GM18517 (cell line): ENCODE results near the gene PPIL6.
A peak's percentile ranks its signal among the peaks of the same experiment; 100 is the strongest.

Experiments
- ATAC-seq: cut with Tn5 transposase; IDR thresholded peaks from one replicate; pipeline ENCODE4 v1.9.1; 2021; ENCODE audit warnings: mild to moderate bottlenecking, moderate library complexity; ENCODE audit not compliant: unreplicated experiment

The PPIL6 gene

DNA sequence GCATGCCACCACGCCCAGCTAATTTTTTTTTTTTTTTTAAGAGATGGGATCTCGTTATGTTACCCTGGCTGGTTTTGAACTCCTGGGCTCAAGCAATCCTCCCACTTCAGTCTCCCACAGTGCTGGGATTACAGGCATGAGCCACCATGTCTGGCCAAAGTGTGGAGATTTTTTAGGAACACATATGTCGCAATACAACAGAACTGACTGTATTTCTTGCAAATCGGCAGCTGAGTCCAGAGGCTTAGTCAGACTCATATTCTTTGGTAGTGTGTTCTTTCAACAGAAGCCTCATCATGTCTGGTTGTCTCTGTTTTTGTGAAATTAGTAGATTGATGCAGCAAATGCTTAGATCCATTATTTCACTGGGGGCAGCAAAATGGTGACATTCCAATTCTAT lies 34.2 kb downstream of the PPIL6 start:
- no peak for ATAC-seq

DNA sequence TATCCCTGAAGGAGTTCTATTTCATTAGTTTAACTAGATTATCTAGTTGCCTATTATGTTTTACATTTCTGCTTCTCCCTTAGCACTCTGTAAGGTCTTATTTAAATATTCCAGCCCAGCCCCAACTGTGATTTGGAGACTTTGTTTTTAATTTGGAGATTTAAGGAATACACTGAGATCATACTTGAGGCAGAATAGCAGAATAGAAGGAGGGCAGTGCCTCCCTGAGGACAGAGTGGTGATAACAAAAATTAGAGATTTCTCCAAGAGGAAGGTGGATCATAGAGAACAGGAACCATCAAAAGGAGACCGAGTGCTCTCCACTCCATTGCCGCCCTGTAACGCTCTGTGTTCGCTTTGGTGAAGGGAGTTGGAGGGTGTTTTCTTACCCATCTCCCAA lies 43.4 kb downstream of the PPIL6 start:
- no peak for ATAC-seq

DNA sequence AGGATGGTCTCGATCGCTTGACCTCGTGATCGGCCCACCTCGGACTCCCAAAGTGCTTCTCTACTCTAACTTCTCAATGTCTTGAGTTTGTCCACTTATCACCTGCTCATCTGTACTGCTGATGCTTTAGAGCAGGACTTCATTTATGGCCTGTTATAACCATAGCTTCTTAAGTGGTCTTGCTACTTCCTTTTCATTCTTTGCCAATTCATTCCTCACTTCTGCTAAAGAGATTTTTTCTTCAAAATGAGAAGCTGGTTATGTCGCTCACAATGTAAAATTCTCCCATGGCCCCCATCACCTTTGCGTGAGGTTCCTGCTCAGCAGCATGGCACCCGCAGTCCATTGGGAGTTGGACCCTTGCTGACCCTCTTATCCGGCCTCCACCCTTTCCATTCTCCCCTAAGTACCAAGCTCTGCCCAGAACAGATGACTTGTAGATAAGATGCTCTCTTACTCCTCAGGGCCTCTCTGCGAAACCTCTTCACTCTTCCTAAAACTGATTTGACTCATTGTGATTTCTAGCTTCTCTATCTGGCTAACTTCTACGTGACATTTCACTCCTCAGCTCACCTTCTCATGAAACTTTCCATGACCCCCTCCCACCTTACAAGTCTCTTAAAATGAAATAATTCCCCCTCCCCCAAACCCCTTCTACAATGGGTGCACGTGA lies 44.2 kb downstream of the PPIL6 start:
- ATAC-seq: no peak

DNA sequence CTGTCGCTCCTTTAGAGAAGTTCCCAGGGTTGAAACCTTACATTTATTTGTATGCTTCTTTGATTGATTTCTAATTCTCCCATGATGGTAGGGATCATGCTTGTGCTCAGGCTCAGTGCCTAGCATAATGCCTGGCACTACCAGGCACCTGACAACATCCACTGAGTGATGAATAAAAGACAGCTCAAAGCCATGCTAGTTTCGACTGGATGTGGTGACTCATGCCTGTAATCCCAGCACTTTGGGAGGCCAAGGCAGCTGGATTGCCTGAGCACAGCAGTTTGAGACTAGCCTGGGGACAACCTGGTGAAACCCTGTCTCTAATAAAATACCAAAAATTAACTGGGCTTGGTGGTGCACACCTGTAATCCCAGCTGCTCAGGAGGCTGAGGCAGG lies 46.5 kb downstream of the PPIL6 start:
- ATAC-seq: no peak

DNA sequence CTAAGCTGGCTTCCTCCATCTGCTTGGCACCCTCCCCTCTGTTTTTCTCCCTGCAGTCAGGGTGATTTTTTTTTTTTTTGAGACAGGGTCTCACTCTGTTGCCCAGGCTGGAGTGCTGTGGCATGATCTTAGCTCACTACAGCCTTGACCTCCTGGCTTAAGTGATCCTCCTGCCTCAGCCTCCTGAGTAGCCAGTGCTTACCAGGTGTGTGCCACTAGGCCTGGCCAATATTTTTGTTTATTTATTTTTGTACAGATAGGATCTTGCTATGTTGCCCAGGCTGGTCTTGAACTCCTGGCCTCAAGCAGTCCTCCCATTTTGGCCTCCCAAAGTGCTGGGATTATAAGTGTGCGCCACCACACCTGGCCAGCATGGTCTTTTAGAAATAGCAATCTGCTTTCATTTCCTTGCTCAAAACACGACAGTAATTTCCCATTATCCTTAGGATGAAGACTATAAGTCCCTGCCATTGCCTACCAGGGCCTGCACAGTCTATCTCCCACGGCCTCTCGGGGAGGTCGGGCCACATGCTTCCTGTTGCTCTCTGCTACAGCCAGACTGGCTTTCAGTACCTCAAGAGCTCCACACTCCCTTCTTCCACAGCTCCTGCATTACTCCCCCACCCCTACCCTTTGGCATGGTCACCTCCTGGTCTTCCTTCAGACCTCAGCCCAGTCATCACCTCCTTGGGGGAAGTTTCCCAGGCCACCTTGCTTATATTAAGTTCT lies 47.1 kb downstream of the PPIL6 start:
- no peak for ATAC-seq

DNA sequence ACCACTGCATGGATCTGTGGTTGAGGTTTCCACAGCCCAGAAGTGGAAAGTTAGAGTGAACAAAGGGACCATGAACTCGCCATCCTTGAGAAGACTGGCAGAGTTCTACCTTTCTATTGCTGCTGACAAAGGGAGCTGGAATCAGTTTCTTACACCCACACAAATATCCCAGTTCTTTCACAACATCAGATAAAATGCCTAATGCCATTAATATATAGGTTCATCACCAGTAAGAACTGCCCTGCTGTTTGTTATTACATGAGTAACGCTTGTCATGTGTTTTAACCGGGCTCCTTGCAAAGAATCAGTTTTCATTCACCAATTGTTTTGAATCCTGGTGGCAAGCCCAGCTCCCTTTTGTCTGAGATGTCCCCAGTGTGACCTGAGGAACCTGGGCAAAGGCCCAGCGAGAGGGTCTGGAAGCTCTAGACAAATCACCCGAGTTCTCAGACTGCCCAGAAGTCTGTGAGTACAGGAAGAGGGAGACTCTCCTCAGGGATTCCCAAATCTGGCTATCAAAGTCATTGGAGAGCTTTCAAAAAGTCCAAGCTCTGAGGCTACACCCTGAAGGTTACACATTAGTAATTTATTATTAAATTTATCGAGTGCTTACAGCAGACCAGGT lies 50.7 kb downstream of the PPIL6 start:
- no peak for ATAC-seq

DNA sequence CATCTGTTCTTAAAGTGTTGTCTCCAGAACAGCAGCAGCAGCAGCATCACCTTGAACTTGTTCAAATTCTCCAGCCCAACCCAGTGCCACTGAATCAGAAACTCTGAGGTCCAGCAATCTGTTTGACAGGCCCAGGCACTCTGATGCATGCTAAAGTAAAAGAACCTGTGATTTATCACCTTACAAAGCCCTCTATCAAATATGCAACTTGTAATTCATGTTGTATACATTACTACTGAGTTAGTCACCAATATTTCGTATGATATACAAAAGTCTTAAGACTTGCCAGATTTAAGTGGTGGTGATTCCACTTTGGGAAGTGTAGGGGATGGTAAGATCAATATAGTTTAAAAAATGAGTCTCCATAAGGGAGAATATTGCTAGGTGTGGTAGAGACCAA lies 52.2 kb downstream of the PPIL6 start:
- no peak for ATAC-seq

DNA sequence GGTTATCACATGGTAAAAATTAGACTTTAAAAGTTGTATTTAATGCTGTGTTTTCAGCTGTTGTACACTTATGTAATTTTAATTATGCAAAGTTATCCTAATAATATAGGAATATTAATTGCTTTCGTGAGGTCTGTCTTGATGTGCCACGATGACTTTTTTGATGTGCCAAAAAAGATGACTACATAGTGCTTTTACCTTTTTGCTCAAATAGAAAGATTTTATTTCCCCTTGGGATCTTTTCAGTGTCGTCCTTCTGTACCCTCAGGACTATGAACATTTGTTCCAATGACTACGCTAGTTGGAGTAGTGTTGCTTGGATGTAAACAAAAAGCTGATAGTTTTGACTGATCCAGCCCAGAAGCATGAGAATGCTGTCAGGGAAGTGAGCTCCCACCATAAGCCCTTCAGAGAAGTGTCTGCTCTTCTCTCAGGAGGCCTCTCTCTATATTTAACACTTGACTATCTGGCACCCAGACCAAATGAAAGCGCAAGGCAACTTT lies 56.9 kb downstream of the PPIL6 start:
- ATAC-seq: no peak

DNA sequence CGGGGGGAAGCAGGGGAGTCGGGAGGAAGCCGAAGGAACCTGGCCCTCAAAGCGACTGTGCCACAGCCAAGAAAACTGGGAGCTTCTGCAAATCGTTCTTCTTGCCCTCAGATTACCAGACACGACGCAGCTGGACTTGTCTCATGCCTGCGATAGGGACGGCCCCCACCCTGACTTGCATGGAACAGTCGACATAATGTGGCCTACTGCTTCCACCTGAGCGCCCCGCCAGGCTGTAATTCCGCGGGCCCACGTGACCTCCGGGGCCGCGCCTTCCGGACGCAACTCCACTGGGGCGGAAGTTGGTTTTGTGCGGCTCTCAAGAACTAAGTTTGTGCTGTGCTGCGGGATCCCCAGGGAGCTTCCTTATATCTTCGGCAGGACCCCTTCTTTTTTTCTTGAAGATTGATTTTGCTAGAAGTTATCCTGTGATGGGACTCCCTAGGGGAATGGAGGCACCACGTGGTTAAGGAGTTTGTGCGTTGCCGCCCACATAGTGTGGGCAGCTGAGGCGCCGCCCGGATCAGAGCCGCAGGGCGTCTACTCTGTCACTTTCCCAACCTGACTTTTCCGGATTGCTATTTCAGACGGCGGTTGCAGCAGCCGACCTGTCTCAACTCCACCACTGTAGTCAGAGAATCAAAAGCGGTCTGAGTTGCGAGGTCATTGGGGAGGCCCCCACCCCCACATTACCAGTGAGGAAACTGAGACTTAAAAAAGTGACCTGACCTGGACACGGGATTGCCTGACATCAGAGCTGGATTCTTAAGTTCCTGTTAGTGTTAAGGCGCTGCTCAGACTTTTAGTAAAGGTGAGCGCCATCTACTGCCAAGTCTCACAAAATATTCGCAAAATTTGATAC lies 57.6 kb downstream of the PPIL6 start:
- peak; percentile 70 for ATAC-seq

DNA sequence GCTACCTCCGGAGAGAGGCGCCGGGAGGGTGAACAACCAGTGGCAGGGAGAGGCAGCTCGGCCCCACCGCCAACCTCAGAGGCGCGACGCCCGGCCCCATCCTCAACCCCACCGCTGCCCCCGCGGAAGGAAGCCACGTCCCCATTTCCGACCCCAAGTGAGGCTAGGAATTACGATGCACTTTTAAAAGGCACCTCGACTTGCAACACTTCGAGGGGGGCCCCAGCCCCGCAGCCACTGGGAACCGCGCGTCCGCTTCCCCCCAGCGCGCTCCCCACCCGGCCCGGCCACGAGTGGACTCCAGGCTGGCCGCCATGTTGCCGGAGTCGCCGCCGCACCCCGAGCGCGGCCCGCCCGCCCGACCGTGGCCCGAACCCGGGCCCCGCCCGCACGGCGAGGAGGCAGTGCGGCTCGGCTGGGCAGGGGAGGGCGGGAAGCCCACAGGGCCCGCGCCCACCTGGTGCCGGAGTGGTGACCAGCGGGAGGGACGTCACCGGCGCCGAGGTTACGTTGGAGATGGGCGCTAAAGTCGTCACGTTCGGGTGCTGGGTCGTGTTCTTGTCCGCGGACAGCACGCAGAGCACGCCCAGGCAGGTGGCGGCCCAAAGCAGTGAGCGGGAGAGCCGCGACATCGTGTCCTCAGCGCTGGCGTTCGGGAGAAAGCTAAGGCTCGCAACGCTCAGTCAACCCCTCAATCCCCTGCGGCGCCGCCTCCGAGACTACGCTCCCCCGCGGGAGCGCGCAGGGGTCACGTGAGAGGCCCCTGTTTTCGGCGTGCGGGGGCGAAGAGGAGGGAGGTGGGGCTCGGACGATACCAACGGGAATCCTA lies 58.5 kb downstream of the PPIL6 start, which contains the start of gene CD164:
TSS of gene CD164 (minus strand) at position 721 of the 829 bp plus-strand sequence. CDS start at position 632, 89 bp downstream.
- peak; percentile 34 for ATAC-seq

DNA sequence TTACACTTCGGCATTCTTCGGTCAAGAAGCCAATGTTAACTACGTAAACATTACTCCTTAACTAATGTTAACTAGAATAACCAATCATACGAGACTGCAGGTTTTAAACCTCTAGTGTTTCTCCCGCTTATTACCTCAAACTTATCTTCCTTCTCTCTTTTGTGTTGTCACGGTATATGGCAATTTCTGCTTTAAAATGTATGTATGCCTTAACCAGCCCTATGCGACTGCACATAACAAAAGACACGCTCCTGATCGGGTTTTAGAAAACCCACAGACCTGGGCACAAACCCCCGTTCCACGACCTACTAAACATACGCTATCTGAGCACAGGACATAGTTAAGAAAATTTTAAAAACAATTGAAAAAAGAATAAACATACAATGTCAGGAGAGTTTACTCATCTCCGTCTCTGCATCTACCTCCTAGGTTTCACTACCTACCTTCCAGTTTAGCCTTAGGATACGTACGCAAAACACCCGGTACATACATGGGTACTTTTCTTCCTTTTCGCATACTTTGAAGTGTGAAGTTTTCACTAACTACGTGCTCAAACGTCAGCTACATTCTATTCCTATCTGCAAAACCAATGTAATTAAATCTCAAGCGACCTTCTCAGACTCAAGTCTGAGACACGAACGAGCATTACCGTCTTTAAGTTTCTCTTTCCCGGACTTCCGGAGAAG lies 59.2 kb downstream of the PPIL6 start:
- ATAC-seq: peak; percentile 4

DNA sequence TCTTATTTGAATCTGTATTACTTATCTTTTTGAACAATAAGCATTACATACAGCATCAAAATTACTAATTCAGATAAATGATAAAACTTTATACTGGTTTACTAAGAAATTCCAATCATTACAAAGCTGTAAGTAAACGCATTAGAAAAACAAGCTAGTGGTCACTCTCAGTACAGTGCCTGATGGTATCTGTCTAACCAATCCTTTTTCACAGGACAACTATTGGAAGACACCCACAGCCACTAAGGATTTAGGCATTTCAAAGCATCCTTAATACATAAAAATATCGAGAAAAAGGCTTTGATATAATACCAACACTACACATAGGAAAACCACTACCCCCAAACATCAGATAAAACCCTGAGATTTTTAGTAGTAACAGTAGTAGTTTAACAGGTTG lies 60.7 kb downstream of the PPIL6 start:
- ATAC-seq: no peak

DNA sequence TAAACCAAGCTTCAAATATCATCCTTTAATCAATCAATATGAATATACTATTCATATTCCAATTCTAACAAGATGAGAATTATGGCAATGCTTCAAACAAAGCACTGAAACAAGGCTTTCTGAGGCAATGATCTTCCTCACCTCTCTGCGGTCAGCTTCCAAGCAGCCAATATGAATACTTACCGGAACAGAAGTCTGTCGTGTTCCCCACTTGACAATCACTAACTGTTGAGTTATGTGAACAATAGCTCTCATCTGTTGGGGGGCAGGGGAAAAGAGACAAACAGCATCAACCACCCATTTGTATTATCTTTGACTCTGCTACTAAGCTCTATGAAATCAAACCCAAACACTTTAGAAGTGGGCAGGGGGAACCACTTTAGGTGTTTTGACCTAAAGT lies 62.7 kb downstream of the PPIL6 start:
- ATAC-seq: no peak

DNA sequence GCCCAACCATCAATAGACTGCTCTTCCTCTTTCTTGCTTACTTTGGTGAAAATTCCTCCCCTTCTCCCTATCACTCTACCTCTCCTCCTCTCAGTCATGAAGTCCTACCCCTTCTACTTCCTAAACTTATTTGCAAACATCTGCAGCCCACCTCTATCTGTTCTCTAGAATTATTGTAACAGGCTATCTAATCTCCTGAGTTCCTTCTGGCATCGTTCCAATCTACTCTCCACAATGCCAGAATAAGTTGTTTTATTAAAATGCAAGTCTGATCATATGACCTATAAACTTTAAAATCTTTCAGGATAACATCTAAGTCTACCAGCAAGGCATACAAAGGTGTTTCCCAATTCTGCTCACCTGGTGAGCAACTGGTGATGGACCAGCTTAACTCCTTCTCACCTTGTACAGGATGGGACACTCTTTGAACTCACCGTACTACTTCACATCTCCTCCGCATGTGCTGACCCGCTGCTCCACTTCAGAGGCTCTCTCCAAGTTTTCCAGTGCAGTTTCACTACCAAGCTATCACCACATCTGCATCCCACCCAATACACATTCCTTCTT lies 66.0 kb downstream of the PPIL6 start:
- ATAC-seq: no peak

DNA sequence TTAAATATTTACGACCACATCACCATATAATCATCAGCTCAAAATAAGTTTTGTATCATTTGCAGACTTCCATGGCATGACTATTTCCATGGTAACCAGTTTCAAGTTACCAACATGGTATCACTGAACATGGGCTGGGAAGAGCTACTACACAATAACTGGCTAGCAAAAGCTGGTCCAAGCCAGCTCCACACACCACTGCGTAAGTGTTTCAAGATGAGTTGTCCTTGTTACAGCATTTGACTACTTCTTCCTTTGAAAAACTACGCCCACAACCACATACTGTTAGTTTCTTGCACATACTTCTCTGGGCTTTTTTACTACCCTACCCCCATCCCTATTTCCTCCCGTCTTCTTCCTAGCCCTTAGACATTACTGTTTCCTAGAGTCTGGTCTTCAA lies 66.7 kb downstream of the PPIL6 start:
- peak; percentile 93 for ATAC-seq

DNA sequence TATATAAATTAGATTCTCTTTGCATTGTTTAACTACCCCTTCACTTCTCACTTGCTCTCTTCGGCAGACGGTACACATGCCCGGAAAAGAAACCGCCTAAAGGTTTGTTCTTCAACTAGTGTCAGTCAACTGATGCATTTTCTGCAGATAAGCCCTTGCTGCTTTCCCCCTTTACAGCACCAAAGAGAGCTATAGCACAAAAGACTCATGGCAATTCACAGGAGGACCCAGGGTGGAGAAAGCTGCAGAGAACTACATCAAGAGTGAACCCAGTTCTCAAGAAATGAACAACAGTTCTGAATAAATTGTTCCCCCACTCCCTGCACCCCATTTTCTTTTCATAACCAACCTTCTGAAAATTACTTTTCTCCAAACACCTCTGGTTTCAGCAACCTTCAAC lies 67.1 kb downstream of the PPIL6 start:
- ATAC-seq: no peak

DNA sequence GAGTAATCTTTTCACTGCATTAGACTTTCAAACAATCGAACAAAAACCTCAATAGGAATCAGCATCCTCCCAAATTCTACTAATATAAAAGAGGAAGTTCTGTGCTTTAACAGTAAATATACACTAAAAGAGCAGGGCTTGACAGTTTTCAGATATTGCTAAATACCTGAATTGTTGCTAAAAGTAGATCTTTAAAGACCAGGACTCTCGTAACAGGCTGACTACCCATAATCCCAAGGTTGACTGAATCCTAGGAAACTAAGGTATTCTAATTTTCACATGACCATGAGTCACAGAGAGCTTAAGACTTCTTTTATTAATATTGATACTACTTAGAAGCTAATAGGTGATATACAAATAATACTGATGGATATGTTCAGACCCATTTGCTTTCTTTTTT lies 68.3 kb downstream of the PPIL6 start:
- no peak for ATAC-seq

DNA sequence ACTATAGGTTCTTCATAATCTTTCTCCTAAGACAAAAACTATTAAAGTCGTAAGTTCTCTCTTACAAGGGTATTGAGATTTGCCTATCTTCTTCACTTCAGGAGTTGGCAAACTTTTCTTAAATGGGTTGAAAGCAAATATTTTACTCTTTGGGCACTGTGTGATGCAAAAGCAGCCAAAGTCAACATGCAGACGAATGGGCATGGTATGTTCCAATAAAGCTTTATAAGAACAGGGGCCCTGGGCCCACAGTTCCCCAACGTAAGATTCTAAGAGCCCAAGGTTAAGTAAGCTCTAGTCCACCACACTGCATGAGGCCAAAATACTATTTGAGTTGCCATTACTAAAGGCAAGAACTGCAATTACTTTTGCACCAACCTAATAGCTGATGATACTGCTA lies 69.6 kb downstream of the PPIL6 start:
- no peak for ATAC-seq

DNA sequence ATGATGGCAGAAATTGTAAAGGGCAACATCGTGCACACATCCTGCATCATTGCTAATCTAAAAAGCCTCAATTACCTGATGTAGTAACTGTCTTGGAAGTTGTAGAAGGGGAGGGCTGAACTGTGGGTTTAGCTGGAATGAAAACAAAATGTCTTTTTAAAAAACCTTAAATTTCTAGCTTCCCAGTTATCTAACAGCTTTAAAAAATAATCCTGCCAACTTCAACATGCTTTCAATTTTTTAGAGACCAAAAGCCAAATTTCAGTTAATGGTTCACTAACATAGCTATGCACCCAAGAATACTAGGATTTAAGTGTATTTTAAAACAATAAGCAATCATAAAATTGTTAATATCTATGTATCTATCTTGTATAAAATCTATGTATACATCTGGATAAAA lies 70.1 kb downstream of the PPIL6 start:
- no peak for ATAC-seq
